ENCODE data around the gene ASTN2.

ASTN2 gene

GRCh38 chr9:116673375-116673774 lies 741.5 kb downstream of the ASTN2 start:
- no peak for DNase-seq (ENCODE audit: low read depth)

GRCh38 chr9:116671605-116672004 lies 743.3 kb downstream of the ASTN2 start:
- DNase-seq (ENCODE audit: low read depth): no peak

DNA sequence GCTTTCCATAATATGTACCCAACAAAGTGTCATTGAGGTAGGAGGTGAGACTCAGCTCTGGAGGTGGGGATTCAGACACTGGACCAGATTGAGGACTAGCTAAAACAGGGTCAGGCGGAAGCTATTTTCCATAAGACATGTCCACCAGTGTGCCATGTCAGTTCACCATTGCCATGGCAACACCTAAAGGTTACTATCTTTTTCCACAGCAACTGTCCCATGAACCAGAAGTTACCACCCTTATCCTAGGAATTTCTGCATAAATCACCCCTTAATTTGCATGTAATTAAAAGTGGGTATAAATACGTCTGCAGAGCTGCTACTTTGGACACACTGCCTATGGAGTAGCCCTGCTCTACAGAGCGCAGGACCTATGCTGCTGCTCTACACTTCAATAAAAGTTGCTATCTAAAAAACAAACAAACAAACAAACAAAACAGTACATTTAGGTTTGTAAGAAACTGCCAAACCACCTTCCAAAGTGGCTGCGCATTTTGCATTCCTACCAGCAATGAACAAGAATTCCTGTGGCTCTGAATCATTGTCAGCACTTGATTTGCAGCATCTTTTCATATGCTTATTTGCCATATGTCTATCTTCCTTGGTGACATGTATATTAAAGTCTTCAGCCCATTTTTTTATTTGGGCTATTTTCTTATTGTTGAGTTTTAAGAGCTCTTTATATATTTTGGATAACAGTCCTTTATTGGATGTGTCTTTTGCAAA lies 745.7 kb downstream of the ASTN2 start:
- no peak for DNase-seq (ENCODE audit: low read depth)

- DNase-seq (ENCODE audit: low read depth): no peak
Observed at GRCh38 chr9:116663581-116663980, 751.3 kb downstream of the ASTN2 start.

DNA sequence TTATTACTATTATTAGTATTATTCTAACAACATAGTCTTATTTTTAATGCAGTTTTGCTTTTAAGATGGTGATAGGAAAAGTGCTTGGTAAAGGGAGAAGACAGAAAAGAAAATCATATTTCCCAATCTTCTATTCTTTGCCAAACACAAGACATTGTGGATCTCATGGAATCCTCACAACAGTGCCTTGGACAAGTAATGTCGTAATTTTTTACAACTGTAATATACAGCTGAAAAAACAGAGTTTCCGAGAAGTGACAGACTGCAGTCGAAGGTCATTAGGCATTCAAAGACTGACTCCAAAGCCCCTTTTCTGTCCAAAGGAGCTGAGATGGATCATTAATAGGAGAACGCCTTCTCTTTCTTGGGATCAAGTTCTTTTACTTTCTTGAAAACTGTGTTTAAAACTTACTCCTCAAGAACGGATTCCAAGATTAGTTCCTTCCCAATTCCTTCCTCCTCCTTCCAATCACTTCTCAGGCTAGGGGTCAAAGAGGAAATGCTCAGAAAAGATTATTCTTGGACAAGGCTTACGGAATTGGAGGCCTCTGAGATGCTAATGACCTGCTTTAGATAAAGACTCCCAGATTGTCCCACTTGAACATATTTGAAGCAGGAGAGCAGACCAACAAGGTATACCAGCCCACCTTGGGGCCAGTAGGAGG lies 752.1 kb downstream of the ASTN2 start:
- DNase-seq (ENCODE audit: low read depth): no peak

DNA sequence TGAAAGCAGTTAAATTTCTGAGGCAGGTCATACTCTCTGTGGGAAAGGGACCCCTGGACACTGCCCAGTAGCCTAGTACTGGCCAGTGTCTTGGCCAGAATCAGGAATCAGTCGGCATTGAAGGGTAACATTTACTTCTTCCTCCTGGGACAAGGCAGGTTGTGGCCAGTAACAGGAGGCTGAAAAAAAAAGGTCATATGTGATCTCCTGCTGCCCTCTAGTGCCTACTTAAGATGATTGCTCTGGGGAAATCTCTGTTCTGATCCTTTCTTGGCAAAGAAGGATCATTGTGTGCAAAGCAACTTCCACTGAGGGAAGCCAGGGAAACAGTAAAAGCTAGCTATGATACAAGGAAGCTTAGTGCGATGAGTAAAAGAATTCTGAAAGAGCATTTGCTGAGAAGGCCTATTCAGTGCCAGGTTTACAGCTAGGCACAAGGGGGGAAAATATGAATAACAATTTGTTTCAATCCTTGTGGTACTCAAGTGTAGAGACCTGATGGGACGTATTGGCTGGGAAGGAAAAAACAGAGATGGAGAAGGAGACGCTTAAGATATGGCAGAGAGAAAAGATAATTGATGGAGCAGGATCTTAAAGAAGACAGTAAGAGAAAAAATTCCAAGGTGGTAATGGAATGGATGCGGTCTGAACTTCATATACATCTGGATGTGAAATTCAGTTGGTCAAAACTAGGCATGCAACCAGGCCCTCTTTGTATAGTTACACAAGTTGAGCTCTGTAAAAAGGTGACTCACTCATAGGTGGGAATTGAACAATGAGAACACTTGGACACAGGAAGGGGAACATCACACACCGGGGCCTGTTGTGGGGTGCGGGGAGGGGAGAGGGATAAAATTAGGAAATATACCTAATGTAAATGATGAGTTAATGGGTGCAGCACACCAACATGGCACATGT lies 753.6 kb downstream of the ASTN2 start:
- DNase-seq (ENCODE audit: low read depth): no peak

DNA sequence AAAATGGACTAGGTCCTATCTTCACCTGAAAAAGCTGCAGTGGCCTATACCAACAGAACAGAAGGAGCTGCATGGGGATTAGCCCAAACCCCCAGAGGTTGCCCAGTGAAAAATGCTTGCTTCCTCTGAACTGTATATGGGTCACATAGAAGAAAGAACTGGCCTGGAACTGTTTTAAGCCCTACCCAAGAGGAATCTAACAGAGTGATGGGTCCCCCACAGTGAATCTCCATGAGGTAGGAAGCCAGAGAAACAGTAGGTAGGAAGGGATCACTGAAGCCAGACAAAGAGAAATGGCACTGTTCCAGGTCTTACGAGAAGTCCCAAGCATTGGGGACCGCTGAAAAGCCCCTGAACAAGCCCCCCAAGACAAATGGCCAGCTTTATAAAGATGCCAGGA lies 756.6 kb downstream of the ASTN2 start:
- no peak for DNase-seq (ENCODE audit: low read depth)

GRCh38 chr9:116656977-116657376 lies 757.9 kb downstream of the ASTN2 start:
- no peak for DNase-seq (ENCODE audit: low read depth)

DNA sequence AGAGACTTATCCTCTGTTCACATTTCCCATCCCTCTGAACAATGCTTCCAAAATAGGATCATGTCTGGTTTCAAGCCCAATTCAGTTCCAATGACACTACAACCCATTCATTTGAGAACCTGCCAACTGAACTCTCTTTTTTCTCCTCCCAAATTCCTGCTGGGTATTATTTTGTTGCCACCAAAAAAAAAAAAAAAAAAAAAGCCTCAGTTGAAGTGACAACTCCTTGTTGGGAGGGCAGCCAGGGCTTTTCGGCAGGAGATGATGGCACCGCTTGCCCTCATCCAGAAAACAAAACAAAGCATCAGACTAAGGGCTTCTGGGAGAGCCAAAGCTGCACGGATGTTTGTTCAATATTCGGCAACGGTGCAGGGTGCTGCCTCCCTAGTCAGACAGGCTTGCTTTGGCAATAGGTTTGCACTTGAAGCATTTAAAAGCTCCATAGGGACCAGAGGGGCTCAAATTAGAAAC lies 758.3 kb downstream of the ASTN2 start:
- no peak for DNase-seq (ENCODE audit: low read depth)

GRCh38 chr9:116654059-116654355 lies 760.9 kb downstream of the ASTN2 start:
- no peak for DNase-seq (ENCODE audit: low read depth)

DNA sequence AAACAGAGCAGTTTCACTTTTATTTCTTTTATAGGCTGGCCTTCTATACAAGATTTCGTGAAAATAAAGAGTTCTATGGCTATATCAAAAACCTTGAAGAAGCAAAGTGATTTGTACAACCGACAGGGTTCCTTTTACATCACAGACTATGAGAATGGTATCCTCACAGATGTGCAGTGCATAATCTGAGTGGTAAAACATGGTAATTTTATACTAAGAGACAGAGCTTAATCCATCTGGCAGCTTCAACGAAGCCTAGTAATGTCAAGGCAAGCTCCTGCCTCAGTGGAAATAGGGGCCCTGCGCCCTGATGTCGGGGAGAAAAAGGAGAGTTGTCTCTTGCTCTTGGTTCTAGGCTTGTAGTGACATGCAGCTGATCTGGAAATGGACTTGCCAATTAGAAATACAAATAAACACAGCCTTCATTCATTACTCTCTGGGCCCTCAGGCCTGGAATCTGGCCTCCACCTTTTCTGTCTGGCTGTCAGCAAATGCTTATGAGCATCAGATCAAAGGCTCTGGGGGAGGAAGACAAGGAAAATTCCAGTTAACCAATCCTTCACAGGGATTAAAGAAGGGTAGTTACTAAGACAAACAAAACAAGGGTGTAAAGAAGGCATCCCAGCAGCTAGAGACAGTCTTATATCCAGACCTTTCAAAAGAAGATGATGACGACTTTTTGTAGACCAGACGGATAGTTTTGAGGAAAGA lies 761.4 kb downstream of the ASTN2 start:
- no peak for DNase-seq (ENCODE audit: low read depth)

GRCh38 chr9:116647515-116647809 lies 767.4 kb downstream of the ASTN2 start:
- no peak for DNase-seq (ENCODE audit: low read depth)

DNA sequence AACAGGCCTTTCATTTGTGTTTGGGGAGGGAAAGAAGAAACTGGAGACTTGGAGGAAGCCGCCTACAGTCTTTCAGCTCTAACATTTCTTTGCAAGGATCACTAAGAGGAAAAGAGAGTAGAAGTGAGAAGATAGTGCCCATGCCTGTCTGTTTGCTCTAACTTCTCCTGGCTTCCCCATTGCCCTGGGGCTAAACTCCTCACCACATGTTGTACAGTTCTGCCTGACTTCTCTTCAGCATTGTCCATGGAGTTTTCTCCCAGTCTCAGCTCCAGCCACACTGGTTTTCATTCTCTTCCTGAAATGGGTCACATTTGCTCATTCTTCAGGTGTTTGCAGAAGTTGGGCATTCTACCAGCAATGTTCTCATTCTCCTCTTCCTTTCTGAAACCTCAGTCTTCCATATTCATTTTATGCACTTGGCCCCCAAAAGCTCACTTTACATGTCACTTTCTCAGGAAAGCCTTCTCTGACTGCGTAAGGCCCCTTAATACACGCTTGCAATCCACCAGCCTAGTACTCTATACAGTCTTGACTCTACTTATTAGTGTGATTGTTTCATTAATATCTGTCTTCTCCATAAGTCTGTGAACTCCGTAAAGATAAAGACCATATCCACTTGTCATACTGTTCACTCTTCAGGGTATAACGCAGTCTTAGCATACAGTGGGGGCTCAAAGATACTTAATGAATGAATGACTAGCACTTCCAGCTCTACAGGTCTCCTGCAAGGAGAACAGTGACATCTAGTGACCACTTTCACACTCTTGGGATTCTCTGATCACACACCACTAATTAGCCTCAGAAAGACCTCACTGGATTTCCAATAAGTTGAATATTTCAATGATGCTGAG lies 768.0 kb downstream of the ASTN2 start:
- no peak for DNase-seq (ENCODE audit: low read depth)

DNA sequence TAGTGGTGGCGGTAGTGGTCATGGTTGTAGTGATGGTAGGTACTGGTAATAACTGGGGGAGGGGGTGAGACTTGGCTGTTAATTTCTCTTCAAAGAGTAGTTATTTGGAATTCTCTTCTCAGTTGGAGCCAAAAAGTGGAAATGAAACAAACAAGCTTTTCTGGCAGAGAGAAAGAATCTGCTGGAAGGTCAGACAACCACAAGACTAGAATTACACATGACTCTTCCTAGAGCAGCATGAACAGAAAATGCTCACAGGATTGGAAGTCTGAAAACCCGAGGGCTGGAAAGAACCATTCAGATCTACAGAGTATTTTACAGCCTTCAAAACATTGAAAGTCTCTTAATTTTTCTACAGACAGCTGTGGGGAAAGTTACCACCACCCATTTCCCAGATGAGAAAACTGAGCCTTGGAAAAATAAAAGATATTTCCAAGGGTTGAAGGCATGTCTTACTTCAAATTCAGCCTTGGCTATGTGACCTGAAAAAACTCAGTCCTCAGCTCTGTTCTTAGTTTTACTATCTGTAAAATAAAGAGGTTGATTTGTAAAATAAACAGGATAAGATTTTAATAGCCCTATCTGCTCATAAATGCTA lies 770.7 kb downstream of the ASTN2 start:
- DNase-seq (ENCODE audit: low read depth): no peak

DNA sequence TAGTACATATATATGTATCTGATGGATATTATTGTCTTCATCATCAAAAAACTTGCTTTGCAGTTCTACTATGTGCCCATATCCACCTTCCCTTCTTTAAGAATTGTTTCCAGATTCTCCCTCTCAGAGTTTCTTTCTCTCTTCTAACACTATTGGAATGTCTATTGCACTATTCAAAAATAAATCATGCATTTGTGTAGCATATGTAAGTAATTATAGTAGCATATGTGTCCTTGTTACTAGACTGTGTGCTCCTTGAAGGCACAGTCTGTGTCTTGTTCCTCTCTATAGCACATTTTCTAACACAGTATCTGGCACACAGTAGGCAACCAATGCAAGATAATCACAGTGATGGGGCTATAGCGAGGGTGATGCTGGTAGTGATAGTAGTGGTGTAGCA lies 771.2 kb downstream of the ASTN2 start:
- no peak for DNase-seq (ENCODE audit: low read depth)

- DNase-seq (ENCODE audit: low read depth): no peak
Observed at GRCh38 chr9:116641292-116642059, 773.4 kb downstream of the ASTN2 start.

GRCh38 chr9:116639251-116639741 lies 775.6 kb downstream of the ASTN2 start:
- no peak for DNase-seq (ENCODE audit: low read depth)

GRCh38 chr9:116635908-116636307 lies 778.9 kb downstream of the ASTN2 start:
- no peak for DNase-seq (ENCODE audit: low read depth)

GRCh38 chr9:116632990-116633838 lies 781.6 kb downstream of the ASTN2 start:
- no peak for DNase-seq (ENCODE audit: low read depth)

Measured in stimulated activated CD8-positive, alpha-beta memory T cell treated with anti-CD3 and anti-CD28 coated beads, Interleukin-7, amount 100 ng/mL, for 24 hours (primary cell).